ENCODE data around the gene ZNF778.

The ZNF778 gene

GRCh38 chr16:89217388-89218191 is at the start of gene ZNF778:
Gene ZNF778, plus strand, starts transcription at chr16:89217703. Its CDS starts 3,425 bp downstream, at chr16:89221128.
- peak; percentile 16 for DNase-seq (ENCODE audit: low read depth, low spot score)
- POLR2A ChIA-PET = interaction anchor here (0.6 to 1.2 kb wide), 6 partner anchors 9 to 712 kb away, joined by 3 to 7 read pairs (median 4); partner anchors contain the start of gene SPG7
- CTCF ChIA-PET = interaction anchor here (0.7 to 1.7 kb wide), 12 partner anchors 9 to 480 kb away, joined by 3 to 11 read pairs (median 4); partner anchors contain the start of genes ACSF3, CDH15 and SPG7
- peak within 1 kb of the TSS; percentile 96 for H3K4me3 ChIP-seq (ENCODE audit: low read depth, low read length)
- TF ChIP-seq CTCF (IDR thresholded peaks at IDR 0.05; ENCODE audit: insufficient read depth, low read length, missing control alignments) = no peak

GRCh38 chr16:89168381-89169189 is 48.9 kb upstream of the ZNF778 start:
- ChIA-PET CTCF (interaction anchor here (1.5 to 2.9 kb wide), 7 partner anchors 8 to 464 kb away, joined by 3 to 35 read pairs (median 16); partner anchors contain the start of gene ZNF778), POLR2A (no interaction called here)
- no peak for DNase-seq (ENCODE audit: low read depth, low spot score)
- no peak for TF ChIP-seq CTCF (IDR thresholded peaks at IDR 0.05; ENCODE audit: insufficient read depth, low read length, missing control alignments)
- H3K4me3 ChIP-seq (ENCODE audit: low read depth, low read length) = no peak overlapping the region

GRCh38 chr16:89169778-89170177 is 47.7 kb upstream of the ZNF778 start:
- CTCF ChIA-PET = no interaction called here
- TF ChIP-seq CTCF (IDR thresholded peaks at IDR 0.05; ENCODE audit: insufficient read depth, low read length, missing control alignments) = no peak
- POLR2A ChIA-PET = no interaction called here
- no peak overlapping the region for H3K4me3 ChIP-seq (ENCODE audit: low read depth, low read length)
- DNase-seq (ENCODE audit: low read depth, low spot score) = no peak

GRCh38 chr16:89170346-89171215 is 46.9 kb upstream of the ZNF778 start:
- 0 out of 2 replicates have a peak overlapping the region, but pooled peaks have one; percentile 12 for H3K4me3 ChIP-seq (ENCODE audit: low read depth, low read length)
- ChIA-PET CTCF (interaction anchor here (0.6 to 1.4 kb wide), 3 partner anchors 47 to 433 kb away, joined by 3 to 4 read pairs (median 3); partner anchors contain the start of gene ZNF778), POLR2A (no interaction called here)
- no peak for DNase-seq (ENCODE audit: low read depth, low spot score)
- no peak for TF ChIP-seq CTCF (IDR thresholded peaks at IDR 0.05; ENCODE audit: insufficient read depth, low read length, missing control alignments)

- CTCF ChIA-PET = interaction anchor here (0.6 to 1.4 kb wide), 3 partner anchors 46 to 434 kb away, joined by 3 to 4 read pairs (median 3); partner anchors contain the start of gene ZNF778
- DNase-seq (ENCODE audit: low read depth, low spot score) = no peak
- POLR2A ChIA-PET = no interaction called here
- H3K4me3 ChIP-seq (ENCODE audit: low read depth, low read length) = 0 out of 2 replicates have a peak within 1 kb of the TSS, but pooled peaks have one; percentile 12
- TF ChIP-seq CTCF (IDR thresholded peaks at IDR 0.05; ENCODE audit: insufficient read depth, low read length, missing control alignments) = no peak
Measured at GRCh38 chr16:89171216-89172170, 46.0 kb upstream of the ZNF778 start, which contains the start of gene CDH15. Gene CDH15, plus strand, starts transcription at chr16:89171748. Its CDS starts 84 bp downstream, at chr16:89171832.
